Stimulated activated CD4-positive, alpha-beta T cell treated with anti-CD3 and anti-CD28 coated beads, Interleukin-2, amount 100 ng/mL, for 48 hours (primary cell): ENCODE results near the gene CD101.

Experiments used
- DNase-seq, 2 donors: peaks; one replicate each; pipeline ENCODE4 v3.0.0-alpha.2; 2020

CD101 gene

DNA sequence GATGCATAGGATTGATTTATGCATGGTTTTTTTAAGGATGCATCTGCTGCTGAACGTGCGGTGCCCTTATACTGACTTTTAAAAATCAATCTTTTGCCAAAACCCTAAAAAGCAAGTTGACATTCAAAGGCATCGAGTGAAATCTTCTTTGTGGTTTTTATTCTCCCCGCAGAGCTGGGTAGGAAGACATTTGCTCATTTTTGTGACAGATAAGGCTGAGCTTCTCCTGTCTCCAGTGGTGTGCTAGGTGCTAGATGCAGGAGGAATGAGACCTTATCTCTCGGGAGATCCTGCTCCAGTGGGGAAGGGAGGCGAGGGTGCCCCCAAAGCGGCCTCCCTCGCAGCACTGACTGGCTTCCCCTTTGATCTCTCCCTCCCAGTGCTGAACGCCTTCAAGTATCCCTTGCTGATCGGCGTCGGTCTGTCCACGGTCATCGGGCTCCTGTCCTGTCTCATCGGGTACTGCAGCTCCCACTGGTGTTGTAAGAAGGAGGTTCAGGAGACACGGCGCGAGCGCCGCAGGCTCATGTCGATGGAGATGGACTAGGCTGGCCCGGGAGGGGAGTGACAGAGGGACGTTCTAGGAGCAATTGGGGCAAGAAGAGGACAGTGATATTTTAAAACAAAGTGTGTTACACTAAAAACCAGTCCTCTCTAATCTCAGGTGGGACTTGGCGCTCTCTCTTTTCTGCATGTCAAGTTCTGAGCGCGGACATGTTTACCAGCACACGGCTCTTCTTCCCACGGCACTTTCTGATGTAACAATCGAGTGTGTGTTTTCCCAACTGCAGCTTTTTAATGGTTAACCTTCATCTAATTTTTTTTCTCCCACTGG lies 14.9 kb upstream of the CD101 start:
- peak in 1 of 2 donors; percentile 44 for DNase-seq

DNA sequence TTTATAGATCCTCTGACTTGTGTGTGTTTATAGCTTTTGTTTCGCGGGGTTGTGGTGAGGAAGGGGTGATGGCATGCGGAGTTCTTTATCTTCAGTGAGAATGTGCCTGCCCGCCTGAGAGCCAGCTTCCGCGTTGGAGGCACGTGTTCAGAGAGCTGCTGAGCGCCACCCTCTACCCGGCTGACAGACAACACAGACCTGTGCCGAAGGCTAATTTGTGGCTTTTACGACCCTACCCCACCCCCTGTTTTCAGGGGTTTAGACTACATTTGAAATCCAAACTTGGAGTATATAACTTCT lies 14.4 kb upstream of the CD101 start:
- peak; percentile 46 to 59 for DNase-seq

DNA sequence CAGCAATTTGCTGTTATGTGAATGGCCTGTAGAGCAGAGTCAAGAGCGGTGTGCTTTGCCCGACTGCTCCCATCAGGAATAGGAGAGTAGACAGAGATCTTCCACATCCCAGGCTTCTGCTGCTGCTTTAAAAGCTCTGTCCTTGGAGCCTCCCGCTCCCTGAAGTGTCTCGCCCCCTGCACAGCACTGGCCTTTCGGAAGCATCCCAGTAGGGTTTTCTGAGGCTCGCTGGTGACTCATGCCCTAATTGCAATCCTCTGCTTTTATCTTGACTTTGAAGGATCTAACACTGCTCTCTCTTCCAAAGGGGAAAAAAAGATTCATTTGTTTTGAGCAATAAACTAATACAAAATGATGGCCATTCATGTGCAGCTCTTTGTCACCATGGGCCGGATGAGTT lies 13.3 kb upstream of the CD101 start:
- no peak for DNase-seq

DNA sequence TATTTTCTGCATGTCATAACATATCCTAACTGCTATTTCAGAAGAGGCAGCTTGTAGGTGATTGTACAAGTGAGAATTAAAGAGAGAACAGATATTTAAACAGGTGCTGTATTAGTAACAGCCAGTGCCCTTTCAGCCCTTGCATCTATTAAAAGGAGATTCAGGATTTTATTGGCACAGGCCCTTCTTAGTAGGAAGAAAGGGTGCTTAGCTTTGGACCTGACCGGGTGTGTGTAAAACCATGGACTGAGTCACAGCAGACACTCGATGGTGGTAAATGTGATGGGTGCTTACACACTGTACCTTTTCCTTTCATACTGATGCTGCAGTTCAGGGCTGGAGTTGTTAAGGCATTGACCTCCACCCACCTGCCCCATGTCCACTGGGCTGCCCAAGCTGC lies 12.7 kb upstream of the CD101 start:
- DNase-seq: no peak

DNA sequence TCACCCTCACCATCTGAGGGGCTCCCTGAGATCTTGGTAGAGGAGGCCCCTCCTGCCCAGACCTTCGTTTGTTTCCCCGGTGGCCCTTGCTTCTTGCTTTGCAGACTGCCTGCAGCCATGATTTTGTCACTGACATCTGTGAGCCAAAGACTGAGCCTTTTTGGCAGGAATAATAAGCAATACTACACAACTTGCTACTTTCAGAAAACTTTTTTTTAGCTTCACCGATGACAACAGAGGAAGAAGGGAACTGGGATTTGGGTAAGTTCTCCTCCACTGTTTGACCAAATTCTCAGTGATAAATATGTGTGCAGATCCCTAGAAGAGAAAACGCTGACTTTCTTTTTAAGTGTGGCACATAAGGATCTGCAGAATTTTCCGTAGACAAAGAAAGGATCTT lies 11.7 kb upstream of the CD101 start:
- DNase-seq: no peak

DNA sequence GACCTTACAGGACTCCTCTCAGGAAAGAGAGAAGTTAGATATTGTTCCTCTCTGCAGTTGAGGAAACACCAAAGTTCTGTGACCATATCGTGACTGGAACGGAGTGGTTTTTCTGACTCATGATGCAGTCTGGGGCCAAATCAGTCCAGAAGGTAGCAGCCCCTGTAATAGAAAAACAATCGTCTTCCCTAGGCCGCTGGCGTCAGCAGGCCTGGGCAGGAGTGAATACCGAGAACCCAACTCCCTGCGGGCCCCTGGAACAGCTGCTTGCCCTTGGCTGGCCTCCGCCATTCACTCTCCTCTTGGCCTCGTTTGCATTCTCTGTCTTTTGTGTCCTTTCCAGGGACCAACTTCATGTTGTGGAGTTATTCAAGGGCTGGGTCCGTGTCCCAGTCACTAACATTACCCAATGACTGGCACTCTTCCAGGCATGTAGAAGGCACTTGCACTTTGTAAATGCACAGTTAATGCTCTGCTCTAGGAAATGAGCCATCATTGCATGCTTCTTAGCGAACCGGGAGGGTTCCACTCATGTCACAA lies 10.9 kb upstream of the CD101 start:
- no peak for DNase-seq

DNA sequence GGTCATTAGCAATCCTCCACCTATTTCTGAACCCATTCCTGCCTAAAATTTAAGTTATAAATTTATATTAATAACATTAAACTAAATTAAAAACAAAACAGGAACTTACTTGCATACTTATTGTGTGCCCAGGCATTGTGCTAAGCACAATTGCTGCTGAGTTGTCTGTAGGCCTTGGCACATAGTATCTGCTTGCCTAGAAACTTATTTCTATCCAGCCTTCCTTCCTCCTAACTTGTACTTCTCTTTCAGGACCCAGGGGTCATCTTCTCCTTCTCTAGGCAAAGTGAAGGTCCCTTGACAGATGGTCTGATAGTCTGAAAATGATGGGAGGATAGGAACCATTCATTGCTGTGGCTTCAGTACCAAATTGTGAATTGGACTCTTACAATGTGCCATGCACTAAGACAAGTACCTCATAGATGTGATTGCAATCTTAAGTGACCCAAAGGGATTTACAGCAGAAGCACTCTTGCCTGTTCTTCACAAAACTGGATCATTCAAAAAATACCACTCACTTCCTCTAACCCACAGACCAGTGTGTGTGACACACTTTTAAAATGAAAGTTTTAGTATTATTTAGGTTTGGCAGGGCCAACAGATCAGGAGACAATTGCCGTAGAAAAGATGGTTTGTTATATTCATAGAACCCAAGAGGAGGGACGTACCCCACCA lies 10.3 kb upstream of the CD101 start:
- no peak for DNase-seq

DNA sequence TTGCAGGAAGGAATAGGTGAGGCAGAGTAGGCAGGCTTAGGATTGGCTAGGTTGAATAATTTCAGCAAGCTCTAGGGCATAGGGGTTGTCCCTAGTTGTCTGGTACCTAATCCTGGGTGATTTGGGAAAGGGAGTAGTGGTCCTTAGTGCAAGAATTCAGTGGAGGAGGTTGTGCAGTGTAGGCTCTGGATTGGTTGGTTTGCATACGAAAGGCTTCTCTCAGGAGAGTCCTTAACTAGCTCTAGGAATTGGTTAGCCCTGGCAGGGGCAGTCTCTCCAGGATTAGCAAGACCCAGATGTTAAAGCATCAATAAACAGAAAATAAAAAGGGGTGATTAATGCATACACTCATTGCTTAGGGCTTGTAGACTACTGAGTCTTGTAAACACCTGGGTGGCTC lies 9.6 kb upstream of the CD101 start:
- no peak for DNase-seq

DNA sequence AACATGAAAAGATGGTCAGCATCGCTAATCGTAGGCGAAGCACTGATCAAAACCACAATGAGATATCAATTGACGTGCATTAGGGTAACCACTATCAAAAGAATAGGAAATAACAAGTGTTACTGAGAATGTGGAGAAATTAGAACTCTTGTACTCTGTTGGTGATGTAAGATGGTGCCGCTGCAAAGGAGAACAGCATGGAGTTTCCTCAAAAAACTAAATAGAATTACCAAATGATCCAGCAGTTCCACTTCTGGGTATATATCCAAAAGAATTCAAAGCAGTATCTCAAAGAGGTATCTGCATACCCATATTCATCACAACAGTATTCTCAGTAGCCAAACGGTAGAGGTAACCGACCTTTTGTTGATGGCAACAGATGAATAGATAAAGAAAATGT lies 8.3 kb upstream of the CD101 start:
- no peak for DNase-seq

DNA sequence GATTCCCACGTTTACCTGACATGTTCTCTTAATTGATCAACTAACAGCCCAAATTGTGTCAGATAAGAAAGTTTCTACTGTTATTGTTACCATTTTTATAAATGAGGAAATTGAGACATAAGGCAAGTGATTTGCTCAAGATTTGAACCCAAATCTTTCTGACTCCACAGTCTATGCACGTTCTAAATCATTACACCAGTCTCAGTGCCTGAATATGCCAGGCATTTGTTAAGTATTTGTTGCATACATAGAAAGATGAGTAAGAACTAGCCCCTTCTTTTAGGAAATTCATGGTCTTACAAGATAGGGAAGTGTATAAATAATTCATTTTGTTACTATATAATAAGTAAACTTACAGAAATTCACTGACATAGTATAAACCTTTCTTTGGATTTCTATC lies 7.1 kb upstream of the CD101 start:
- no peak for DNase-seq

DNA sequence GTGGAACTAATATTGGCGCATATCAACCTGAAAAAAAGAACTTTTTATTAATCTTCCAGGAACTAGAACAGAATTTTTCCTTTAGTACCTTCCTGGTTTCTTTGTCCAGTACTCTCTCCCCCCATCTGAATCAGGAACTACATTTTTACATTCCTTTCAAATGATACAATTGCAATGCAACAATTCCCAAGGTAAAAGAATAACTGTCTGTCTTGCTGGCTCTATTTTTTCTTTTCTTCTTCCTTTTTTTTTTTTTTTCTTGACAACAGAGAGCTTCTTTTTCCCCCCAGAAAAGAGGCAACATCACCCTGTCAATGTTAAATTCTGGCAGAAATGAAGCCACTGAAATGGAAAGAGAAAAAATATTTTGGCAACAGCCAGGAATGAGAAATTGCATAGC lies 4.5 kb upstream of the CD101 start:
- DNase-seq: no peak

DNA sequence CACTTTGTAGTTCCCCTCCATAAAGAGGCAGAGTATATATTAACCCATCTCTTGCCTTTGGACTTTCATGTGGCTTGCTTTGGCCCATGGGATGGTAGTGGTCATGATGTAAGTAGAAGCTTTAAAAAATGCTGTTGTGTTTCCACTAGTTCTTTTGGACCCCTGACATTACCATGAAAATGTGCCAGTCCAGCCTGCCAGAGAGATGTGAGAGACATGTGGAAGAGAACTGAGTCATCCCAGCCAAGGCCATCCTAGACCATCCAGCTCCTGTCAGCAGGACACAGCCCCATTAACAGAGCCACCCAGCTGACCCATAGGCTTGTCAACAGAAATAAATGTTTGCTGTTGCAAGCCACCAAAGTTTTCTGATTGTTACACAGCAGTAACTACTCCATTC lies 3.9 kb upstream of the CD101 start:
- DNase-seq: no peak

DNA sequence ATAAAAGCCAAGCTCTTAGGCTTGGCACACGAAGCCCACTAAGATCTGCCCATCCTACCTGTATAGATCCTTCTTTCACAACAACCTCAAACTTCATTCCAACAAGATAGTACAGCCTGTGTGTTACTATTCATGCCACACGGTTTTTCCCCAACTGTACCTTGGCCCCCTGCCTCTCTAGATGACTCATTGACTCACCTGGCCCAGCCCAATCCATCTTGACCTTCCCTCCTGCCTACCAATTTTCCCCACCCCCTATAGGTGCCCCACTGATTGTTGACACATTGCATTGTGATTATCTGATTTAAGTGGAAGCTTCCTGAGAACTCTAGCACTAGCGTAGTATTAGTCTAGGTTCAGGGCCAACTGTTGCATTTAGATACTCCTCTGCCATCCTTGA lies 2.0 kb upstream of the CD101 start:
- DNase-seq: no peak

DNA sequence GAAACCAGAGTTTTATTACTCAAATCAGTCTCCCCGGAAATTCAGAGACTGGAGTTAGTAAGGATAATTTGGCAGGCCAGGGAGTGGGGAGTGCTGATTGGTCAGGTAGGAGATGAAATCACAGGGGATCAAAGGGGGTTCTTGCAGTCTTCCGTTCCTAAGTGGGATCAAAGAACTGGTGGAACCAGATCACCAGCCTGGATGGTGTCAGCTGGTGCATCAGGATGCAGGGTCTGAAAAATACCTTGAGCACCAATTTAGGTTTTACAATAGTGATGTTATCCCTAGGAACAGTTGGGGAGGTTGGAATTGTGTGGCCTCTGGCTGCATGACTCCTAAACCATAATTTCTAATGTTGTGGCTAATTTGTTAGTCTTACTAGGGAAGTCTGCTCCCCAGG lies 1.4 kb upstream of the CD101 start:
- no peak for DNase-seq

DNA sequence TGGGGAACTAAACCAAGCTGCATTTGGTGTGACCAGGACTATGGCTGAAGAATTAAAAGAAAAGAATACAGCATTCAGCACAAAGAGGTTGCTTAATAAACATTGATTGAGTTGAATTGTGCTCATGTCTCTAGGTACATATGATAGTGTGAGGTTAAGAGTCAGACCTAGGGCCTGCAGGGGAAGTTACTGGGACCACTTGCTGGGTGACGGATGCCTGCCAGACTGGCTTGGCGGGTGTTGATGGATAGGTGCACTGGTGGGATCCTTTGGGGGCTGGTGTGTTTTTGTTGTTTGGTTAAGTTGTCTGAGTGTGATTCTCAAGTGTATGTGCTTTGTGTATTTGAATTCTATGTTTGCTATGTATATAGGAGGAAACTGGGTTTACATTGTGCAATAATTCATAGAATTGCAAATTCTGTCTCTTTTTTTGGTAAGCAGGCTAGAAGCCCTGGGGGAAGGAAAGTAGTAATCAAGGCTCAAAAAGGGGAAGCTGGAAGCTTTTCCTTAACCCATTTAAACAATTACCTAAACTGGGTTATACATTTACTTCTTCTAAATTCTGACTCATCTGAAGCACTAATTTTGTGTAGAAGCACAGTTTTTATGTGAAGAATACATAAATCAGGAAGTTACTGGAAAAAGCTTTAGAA lies 1.8 kb downstream of the CD101 start:
- DNase-seq: no peak

DNA sequence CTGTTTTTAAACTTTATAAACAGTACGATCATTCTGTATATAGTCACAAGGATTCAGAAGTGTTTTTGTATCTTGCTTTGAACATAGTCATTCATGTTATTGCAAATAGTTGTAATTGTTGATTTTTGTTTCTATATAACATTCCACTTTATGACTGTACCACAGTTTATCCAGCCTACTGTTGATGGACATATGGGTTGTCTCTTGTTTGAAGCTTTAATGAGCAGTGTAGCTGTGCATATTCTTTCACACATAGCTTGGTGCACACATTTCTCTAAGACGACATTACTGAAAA lies 6.1 kb downstream of the CD101 start:
- no peak for DNase-seq

DNA sequence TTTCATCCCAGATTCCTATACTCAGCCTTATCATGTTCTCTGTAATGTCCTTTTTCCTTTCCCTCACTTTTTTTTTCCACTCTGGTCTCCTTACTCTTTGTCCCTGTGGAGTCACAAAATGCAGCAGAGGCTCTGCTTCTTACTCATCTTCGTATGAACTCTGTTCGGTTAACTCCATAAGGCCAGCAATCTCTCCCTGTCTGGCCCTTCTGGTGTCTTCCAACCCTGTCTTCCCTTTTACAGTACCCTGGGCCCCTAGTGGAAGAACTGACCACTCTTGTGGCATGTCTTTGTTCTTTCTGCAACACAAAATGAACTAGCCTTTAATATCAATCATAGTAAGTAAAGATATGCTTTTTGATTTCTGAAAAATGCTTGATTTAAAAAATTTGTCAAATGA lies 7.1 kb downstream of the CD101 start:
- no peak for DNase-seq

DNA sequence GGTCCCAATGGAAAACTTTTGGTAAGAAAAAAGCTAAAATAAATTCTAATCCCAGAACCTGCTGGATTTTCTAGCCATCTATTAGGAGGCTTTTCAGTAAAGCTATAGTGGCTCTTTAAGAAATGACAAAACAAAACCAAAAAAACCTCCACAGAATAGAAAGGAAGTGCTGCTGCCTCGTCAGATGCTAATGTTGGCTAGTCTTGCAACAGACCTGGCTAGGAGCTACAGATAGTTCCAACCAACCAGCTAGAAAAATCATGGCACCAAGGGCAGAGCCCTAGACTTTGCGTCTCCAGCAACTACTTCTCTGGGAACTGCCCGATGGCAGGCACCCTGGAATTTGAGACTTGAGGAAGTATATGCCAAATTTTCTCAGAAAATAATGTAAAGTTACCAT lies 7.6 kb downstream of the CD101 start:
- no peak for DNase-seq

DNA sequence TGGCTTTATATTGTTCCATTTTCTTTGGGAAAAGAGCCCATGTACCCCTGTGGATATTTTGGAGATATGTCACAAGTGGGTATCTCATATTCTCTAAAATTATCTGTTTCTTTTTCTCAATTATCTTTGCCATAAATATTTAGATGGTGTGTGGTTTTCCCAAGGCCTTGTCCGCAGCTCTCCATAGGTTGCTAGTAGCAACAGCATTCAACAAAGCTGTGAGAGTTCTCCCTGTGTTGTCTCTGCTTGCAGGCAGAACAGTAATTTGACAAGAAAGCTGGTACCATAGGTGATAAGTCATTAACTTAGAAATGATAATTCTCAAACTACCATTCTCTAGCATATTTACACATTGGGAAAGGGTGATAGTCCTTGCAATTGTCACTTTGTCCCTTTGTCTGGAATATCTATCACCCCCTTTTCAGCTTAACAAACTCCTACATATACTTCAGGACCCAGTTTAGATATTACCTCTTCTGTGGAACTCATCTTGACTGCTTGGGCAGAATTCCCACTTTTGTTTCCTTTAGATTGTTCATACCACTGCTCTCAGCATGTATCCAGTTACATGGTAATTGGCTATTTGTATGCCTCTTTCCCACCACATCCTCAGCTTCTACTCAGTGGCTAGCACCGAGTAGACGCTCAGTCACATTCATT lies 8.9 kb downstream of the CD101 start:
- no peak for DNase-seq

DNA sequence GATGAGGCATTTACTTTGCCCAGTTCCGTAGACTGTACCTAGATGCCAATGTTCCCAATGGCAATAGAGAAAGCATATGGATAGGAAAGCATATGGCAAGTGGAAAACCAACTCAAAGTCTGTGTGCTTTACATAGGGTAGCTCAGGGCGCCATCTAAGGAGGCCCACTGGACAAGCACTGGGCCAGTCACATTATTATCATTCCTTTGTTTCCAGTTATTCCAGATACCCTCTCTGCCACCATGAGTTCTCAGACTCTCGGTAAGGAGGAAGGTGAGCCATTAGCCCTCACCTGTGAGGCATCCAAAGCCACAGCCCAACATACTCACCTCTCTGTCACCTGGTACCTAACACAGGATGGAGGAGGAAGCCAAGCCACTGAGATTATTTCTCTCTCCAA lies 9.8 kb downstream of the CD101 start:
- no peak for DNase-seq

DNA sequence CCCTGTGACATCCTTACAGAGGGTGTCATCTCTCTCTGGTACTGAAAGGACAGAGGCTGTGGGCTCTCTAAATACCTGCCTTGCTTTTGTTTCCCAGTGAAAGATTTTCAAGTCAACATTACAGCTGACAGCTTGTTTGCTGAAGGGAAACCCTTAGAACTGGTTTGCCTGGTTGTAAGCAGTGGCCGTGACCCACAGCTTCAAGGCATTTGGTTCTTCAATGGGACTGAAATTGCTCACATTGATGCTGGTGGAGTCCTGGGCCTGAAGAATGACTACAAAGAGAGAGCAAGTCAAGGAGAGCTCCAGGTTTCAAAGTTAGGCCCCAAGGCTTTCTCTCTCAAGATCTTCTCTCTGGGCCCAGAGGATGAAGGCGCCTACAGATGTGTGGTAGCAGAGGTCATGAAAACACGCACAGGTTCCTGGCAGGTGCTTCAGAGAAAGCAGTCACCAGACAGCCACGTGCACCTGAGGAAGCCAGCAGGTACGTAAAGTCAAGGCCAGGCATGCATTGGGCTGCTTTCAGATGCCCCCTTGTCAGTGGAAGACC lies 11.8 kb downstream of the CD101 start:
- no peak for DNase-seq

DNA sequence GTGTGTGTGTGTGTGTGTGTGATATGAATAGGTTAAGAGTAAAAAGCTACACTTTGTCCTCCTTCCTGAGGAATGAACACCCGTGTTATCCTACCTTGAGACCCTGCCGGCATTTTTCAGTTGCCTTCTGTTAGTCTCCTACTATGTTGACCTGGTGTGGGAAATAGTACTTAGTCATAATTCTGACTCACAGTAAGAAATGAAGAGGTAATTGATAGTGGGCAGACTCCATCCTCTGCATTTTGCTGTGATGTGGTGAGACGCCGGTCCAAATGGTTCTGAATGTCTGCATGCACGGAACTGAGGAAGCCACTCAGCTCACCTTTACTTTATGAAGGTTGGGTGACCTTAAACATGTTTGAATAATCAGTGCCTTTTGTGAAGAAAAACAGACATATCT lies 12.6 kb downstream of the CD101 start:
- no peak for DNase-seq

DNA sequence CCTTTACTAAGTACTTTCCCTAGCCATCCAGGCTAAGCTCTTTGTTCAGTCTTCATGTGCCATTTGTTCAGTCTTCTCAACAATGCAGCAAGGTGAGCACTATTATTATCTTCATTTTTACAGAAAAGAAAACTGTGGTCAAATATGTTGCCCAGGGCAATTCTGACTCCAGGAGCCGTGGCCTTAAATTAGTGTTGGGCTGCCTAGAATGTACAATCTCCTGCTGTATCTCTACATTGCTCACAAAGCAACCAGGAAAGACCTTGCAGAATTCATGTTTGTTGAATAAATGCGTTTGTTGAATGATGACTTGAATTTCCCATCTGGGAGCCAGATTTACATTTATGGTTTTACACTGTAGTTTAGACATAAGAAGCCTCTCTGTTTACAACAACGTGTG lies 14.2 kb downstream of the CD101 start:
- no peak for DNase-seq

DNA sequence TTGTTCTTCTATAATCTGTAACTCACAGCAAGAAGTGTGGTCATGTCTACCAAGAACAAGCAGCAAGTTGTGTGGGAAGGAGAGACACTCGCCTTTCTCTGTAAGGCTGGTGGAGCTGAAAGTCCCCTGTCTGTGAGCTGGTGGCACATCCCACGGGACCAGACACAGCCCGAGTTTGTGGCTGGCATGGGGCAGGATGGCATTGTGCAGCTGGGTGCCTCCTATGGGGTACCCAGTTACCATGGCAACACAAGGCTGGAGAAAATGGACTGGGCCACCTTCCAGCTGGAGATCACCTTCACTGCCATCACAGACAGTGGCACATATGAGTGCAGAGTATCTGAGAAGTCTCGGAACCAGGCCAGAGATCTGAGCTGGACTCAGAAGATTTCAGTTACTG lies 15.5 kb downstream of the CD101 start:
- no peak for DNase-seq
